IPS-11a (cell line): Measurements from ENCODE around the gene KLHL2.
"Not testable (repeated sequence)": the region's sequence is repeated elsewhere in the genome, so short reads cannot be mapped to it uniquely, and the experiment has no call there.

Source experiments
- H3K4me3 ChIP-seq: one replicate; pipeline ENCODE4 v1.5.1; 2013; ENCODE audit warnings: low read depth, low read length, control low read depth

Gene KLHL2

DNA sequence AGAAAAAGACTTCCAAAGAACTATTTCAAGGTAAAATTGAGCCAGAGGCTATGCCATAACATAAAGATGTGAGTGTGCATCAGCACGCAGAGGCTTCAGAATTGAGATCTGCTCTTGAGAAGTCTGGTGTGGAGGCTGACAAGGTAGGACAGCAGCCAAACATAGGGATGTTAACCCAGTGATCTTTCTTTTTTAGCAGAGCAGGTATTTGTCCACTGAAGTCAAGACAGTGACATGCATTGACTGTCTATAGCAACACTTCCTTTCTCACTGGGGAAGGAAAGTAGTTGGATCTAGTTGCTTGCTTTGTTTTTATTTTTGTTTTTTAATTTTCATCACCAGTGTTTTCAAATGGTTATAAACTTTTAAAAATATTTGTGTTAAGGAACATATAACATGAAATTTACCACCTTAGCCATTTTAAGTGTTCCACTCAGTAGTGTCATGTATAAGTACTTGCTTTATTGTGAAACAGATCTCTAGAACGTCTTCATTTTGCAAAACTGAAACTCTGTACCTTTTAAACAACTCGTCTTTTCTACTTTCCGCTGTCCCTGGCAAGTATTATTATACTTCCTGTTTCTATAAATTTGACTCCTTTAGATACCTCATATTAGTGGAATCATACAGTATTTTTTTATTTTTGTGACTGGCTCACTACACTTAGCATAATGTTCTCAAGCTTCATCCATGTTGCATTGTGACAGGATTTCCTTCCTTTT, 79.4 kb downstream of the KLHL2 start:
- not testable (repeated sequence) for H3K4me3 ChIP-seq

DNA sequence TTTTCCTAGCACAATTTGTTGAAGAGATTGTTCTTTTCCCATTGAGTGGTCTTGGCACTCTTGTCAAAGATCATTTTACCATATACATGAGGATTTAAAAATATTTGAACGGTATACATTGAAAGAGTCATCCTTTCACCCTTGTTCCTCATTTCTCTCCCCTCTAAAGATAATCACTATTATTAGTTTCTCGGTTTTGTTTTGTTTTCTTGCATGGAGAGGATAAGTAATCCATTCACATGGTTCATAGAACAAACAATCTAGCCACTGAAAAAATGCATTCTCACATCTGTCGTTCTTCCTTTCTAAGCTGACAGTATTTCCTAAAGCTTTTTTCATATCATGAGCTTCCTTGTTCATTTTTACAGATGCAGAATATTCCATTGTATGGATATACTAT, 80.9 kb downstream of the KLHL2 start:
- no peak overlapping the region for H3K4me3 ChIP-seq

DNA sequence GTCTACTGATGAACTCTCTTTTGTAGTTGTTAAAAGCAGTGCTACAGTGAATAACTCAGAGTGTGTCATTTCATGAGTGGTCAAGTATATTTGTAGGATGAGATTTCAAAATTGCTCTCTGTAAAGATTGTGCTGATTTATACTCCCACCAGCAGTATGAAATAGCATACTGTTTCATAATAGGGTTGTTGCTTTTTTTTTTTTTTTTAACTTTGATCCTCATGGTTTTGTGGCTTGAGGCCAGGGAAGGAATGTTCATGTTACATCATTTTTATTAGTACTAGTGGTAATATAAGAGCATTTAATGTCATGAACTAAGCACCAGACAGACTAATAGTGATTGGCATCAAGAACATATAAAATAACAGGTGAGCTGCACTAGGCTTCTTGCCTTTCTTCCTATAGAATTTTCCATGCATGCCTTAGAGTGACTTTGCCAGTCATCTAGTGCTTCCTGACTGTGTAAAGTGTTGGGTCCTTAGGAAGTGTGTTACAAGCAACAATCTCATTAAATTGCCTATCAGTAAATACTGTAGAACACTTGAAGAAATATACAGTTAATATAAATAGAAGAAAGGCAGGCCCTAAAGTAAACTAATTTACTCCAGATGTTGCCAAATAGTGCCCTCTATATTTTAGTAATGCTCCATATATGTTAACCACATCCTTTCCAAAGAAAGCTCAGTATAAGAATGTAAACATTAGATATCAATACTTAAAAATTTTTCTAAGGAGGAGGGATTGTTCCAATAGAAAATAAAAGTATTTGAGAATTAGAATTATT, 81.5 kb downstream of the KLHL2 start:
- H3K4me3 ChIP-seq = no peak overlapping the region

DNA sequence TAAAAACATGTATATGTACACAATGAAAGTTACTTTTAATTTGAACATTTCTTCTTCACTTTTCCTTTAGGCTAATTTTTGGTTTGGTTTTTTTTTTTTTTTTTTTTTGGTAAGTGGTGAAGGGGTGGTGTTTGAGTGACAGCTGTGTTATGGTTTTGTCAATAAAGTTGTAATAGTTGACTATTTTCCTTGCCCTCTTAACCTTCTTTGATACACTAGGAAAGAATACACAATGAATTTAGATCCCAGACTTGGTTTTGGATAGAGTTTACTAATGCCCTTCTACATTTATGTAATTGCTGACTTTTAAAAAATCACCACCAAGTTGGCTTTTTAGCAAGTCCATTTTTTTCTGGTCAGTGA, 82.0 kb downstream of the KLHL2 start:
- no peak overlapping the region for H3K4me3 ChIP-seq

DNA sequence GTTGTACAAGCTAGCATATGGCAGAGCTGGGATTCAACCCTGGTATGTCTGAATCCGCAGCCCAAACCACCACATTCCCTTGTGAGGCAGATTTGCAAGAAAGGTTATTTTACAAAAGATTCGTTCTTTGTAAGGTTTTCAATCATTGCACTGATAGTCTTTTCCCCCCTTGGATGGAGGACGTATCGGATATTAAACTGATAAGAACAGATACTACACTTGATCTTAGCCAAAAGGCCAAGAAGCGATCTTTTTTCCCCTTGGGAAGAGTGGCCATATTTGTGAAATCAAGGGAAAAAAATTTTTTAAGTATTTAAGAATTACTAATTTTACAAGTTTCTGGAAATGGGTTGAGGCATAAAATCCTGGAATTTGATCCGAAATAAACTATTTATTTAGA, 85.7 kb downstream of the KLHL2 start:
- H3K4me3 ChIP-seq = no peak overlapping the region

DNA sequence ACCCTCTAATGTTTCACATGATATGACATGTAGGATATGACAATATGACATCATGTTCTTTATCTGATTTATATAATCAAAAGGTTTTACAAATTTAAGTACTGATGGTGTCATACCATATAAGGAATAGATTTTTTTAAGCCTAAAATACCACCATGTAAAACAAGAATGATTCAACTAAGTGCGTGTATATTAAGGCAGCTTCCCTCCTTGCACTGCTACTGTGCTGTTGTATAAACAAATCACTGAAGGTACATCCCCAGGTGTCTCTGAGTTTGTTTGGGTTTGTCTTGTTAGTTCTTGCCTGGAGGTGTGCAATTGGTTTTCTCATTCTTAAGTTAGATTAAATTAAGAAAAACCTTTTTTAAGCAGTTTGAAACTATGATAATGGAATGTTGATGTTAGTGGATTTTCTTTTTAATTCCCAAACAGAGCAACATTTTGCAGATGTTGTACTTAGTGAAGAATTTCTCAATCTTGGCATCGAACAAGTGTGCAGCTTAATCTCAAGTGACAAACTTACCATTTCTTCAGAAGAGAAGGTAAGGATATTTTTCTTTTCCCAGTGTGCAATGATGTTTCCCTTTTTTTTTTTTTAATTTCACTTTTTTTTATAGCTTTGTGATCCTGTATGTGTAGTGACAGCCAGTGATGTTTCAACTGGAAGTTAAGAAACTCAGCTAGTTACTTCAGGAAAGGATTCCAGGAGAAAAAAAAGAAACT, 86.7 kb downstream of the KLHL2 start:
- H3K4me3 ChIP-seq = no peak overlapping the region

DNA sequence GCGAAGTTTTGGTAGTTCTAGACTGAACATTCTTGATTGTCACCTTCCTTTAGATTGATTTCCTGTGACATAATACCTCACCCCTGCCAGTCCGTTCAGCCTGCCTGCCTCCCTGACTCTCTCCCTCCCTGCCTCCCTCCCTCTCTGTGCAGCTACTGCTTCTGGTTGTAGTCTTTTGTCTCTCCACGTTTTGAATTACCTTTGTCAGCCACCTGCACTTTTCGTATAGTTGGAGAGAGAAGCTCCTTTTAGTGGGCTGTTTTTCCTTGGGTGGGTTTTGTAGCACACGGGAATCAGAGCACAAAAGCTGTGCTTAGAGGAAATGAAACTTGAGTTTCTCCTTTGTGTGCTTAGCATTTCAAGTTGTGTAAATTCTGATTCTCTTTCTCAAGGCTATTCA, 87.5 kb downstream of the KLHL2 start:
- H3K4me3 ChIP-seq = no peak overlapping the region

DNA sequence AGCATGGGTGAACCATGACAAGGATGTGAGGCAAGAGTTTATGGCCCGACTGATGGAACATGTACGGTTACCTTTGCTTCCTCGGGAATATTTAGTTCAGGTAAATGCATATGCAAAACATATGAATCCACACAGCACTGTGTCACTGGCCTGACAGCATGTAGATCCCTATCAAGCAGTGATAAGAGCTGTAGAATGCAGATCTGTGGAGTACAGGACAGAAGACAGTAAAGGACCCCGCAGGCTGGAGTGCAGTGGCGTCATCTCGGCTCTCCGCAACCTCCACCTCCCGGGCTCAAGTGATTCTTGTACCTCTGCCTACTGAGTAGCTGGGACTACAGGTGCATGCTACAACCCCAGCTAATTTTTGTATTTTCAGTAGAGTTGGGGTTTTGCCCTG, 90.3 kb downstream of the KLHL2 start:
- no peak overlapping the region for H3K4me3 ChIP-seq

DNA sequence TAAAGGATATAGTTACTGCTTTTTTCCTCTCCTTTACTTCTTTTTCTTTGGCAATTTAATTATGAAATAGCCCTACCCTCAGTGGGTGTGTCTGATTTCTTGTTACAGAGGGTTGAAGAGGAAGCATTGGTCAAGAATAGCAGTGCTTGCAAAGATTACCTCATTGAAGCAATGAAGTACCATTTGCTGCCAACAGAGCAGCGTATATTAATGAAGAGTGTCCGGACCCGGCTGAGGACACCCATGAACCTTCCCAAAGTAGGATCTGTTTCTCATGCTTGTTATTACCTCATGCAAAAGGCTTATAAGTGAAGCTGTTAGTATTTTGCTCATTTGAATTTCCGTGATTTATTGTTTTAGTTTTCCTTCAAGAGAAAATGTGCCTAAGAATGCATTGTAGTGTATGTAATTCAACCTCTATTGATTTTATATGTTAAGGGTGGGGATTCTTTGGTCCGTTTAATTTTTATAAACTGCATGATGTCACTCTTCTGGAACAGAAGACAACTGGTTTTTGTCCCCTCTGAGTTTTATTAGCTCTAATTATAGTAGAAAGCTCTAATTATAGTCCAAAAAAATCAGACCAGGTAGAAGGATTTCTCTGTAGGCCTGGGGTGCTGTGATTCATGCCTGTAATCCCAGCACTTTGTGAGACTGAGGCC, 92.2 kb downstream of the KLHL2 start:
- no peak overlapping the region for H3K4me3 ChIP-seq

DNA sequence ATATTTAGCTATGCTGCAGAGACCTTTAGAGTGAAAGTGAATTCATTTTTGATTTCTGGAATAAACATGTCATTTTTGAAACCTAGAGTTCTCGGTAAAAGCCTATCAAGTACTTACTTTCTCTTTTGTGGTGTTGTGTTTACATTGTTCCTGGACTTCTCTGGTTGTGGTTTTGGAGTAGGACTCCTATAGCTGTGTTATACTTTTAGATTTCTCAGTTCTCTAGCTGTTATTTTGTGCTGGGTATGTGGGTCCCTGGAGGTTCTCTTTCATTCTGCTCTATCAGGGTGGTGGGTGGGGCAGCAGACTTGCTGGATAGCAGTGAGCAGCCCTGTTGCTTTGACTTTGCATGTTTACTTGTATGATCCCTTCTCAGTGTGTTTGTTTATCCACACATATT, 94.5 kb downstream of the KLHL2 start:
- H3K4me3 ChIP-seq = no peak overlapping the region

DNA sequence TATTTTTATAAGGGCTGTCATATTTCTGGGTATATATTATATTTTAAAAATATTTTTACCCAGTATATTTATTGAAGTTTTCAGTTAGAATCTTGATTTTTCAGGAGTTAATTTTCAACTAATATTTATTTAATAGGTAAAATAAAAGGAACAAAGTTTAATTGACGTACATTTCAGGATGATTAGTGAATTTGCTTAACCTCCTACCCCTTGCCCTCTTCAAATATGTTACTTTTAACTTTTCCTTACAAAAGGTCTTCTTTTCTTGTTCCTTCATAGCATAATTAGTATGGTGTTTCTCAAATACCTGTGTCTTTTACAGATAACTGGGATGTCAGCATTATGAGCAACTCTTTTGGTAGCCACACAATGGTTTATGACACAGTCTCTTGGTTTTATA, 95.3 kb downstream of the KLHL2 start:
- no peak overlapping the region for H3K4me3 ChIP-seq

DNA sequence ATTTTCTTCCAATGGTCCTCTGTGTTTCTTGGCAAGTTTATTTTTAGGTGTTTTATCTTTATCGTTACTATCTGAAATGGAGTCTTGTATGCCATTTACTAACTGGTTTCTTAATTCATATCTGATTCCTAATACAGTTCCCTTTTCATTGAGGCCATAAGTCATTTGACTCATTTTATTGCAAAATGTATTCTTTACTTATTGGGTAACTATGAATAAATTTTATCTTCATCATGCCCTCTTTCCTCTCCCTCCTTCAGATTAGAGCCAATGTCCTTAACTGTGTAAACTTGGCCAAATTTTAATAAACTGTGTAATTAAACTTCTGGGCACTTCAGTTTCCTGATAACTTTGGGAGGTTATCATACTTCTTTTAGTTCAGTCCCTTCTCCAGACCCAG, 100.8 kb downstream of the KLHL2 start:
- no peak overlapping the region for H3K4me3 ChIP-seq

DNA sequence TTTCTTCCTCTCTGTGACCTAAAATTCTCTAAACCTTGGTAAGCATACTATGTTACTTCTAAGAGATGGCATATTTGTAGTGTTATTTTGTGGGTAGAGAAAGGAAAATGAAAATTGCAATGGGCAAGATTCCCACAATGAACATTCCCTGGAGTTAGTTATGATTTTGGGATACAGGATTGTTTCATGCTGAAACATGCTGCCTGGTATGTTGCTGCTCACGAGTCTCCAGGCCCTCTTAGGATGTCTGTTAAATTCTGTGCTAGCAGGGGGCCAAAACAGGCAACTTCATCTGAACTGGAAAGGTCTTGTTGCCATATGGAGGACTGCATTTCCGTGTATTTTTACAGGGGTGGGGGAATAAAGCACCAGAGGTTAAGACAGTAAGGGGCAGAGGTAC, 101.2 kb downstream of the KLHL2 start:
- no peak overlapping the region for H3K4me3 ChIP-seq

DNA sequence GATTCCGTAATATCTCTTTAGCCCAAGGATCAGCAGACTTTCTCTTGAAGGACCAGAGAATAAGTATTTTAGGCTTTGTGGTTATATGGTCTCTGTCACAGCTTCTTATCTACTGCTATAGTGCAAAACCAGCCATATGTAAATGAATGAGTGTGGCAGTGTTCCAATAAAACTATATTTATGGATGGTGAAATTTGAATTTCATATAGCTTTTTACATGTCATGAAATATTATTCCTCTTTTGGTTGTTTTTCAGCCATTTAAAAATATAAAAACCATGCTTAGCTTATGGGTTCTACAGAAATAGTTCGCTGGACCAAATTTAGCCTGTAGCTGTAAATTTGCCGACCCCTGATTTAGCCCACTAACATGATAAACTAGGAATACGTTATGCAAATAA, 102.1 kb downstream of the KLHL2 start:
- H3K4me3 ChIP-seq = no peak overlapping the region

DNA sequence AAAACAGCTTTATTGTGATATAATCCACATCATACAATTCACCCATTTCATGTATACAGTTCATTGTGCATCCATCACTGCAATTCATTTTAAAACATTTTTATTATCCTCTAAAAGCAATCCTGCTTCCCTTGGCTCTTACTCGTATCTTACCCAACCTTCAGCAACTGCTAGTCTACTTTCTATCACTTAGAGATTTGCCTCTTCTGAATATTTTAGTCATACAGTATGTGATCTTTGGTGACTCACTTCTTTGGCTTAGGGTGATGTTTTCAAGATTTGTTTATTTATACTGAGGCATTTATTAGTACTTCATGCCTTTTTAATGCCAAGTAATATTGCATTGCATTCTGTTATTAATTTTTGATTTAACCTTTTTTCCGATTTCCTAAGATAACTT, 105.1 kb downstream of the KLHL2 start:
- no peak overlapping the region for H3K4me3 ChIP-seq

DNA sequence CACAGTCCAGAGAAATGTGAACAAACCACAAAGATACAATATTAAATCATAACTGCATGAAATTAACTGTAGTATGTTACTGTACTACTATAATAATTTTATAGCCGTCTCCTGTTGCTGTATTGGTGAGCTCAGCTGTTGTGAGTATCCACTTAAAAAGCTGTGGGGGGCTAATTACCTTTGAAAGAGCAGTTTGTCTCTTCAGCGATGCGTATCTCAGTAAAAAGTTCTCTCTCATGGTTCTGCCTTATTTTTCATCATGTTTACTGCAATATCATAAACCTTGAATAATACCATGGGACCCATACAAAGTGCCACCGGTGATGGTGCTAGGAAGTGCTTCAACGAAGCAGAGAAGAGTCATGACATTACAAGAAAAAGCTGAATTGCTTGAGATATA, 111.7 kb downstream of the KLHL2 start:
- H3K4me3 ChIP-seq = no peak overlapping the region

DNA sequence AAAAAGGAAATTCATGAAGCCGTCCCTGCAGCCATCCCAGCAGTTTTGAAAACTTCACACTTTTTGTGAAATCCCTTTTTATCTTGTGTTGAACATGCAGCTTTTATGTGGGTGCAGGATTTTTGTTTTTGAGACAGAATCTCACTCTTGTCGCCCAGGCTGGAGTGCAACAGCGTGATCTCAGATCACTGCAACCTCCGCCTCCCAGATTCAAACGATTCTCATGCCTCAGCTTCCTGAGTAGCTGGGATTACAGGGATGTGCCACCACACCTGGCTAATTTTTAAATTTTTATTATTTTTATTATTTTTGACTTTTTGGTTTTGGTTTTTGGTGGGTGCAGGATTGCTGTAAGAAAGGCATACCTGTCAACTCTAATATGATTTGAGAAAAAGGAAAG, 112.1 kb downstream of the KLHL2 start:
- no peak overlapping the region for H3K4me3 ChIP-seq

DNA sequence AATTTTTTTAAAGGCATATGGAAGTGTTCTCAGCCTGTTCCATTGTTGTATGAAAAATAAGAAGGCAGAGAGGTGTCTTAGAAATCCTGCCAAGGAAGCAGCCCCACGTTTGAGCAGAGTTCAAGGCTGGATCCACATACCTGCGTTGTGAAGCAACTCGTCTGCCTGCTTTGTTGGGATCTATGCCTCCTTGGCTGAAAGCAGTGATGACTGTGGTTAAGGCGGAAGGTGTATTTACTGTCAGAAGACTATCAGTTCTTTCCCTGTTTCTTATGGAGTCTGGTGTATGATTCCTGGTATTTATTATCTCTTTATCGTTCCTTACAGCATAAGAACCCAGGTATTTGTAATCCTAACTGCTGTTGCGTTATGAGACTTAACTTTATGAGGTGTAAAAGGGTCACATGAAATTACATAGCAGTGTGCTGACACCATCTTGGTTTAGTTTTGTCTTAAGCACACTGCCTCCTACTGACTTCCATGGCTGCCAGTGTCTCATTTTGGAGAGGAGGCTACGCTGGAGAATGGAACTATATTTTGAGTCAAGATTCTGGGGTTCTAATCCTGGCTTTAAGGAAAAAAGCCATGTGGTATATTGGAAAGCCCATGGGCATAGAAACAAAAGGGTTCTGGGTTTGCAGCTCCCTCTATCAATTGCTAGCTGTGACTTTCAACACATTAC, 117.0 kb downstream of the KLHL2 start:
- H3K4me3 ChIP-seq = no peak overlapping the region

DNA sequence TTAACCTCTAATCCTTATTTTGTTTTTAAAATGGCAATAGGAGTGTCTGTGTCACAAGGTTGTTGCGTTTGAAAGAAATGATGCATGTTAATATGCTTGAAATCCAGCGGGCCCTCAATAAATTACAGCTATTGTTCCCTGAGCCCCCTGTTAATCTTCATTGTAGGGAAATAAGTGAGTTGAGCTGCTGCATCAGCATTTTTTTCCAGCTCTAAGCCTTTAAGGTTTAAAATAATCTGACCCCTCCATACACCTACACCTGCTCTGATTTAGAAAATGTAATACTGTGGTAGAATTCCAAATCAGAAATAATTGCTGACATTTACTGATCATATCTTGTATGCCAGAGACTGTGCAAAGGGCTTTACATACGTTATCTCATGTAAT, 117.5 kb downstream of the KLHL2 start:
- no peak overlapping the region for H3K4me3 ChIP-seq

DNA sequence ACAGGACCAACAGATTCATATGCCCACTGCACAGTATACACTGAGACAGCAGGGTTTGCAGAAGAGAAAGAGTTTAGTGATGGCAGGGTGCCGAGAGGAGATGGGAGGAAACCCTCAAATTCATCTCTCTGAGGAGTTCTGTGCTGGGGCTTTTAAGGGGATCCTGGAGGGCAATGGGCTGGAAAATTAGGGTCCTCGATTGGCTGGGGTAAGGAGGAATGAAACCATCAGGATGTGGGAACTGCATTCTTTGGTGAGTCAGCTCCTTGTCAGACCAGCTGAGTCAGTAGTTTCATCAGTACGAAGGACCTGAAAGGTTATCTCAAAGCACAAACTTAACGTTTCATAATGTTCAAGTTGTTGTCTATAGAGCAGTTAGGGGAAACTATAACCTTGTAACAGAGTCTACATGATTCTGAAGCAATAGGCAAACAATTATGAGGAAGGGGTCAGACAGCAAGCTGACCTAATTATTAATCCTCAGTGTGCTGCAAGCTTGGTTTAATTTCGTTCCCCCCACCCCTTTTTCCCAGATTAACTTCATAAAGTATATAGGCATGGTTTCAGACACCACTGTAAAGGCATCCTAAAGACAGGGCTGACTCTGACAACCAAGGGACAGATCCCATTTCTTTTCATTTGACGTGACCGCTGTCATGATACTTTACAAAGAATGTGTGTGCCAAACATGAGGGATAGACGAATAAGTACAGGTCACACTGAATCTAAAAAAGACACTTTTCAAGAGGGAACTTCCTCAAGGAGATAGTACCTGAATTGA, 118.6 kb downstream of the KLHL2 start:
- H3K4me3 ChIP-seq = no peak overlapping the region
